Measurements from ENCODE around the gene SLC4A5.

DNA sequence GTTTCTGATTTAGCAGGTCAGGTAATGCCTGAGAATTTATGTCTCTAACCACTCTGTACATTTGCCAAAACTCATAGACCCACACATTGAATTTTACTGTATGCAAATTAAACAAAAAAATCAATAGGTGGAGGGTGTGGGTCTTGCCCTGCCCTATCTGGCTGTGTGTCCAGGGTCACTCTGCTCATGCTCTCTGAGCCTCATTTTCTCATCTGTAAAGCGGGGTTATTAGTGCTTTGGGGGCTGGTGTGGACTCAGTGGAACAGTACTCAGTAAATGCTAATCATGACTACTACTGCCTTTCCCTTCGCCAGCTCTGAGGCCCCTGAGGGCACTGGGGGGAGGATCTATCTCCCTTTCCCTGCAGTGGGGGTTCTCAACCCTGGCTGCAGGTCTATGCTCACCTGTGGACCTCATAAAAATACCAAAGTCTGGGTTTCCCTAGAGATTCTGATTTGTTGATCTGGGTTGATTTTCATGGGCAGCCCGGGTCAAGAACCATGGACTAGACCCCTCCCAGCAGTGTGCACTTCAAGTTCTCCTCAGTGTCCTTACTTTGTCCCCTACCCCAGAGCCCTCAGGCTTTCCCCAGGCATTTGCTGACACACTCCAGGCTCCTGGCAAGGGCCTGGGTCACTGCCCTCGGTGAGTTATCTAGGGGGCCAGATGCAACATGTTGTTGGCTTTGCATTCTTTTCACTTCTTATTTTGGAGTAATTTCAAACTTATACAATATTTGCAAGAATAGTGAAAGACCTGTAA is 117.3 kb downstream of the SLC4A5 start:
- TF ChIP-seq, protein P1, sequence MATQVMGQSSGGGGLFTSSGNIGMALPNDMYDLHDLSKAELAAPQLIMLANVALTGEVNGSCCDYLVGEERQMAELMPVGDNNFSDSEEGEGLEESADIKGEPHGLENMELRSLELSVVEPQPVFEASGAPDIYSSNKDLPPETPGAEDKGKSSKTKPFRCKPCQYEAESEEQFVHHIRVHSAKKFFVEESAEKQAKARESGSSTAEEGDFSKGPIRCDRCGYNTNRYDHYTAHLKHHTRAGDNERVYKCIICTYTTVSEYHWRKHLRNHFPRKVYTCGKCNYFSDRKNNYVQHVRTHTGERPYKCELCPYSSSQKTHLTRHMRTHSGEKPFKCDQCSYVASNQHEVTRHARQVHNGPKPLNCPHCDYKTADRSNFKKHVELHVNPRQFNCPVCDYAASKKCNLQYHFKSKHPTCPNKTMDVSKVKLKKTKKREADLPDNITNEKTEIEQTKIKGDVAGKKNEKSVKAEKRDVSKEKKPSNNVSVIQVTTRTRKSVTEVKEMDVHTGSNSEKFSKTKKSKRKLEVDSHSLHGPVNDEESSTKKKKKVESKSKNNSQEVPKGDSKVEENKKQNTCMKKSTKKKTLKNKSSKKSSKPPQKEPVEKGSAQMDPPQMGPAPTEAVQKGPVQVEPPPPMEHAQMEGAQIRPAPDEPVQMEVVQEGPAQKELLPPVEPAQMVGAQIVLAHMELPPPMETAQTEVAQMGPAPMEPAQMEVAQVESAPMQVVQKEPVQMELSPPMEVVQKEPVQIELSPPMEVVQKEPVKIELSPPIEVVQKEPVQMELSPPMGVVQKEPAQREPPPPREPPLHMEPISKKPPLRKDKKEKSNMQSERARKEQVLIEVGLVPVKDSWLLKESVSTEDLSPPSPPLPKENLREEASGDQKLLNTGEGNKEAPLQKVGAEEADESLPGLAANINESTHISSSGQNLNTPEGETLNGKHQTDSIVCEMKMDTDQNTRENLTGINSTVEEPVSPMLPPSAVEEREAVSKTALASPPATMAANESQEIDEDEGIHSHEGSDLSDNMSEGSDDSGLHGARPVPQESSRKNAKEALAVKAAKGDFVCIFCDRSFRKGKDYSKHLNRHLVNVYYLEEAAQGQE (IDR thresholded peaks at IDR 0.05; ENCODE audit: low read depth), result no peak
- no peak for TF ChIP-seq TCF12 (IDR thresholded peaks at IDR 0.05; ENCODE audit: low read depth)
- TF ChIP-seq EGR1 (IDR thresholded peaks at IDR 0.05), result no peak
- TF ChIP-seq YY1 (IDR thresholded peaks at IDR 0.05; ENCODE audit: low read depth), result no peak
- TF ChIP-seq, protein P2, sequence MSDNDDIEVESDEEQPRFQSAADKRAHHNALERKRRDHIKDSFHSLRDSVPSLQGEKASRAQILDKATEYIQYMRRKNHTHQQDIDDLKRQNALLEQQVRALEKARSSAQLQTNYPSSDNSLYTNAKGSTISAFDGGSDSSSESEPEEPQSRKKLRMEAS (IDR thresholded peaks at IDR 0.05), result no peak
- TF ChIP-seq RAD21 (IDR thresholded peaks at IDR 0.05; ENCODE audit: low read depth), result no peak
- TF ChIP-seq, protein P3, sequence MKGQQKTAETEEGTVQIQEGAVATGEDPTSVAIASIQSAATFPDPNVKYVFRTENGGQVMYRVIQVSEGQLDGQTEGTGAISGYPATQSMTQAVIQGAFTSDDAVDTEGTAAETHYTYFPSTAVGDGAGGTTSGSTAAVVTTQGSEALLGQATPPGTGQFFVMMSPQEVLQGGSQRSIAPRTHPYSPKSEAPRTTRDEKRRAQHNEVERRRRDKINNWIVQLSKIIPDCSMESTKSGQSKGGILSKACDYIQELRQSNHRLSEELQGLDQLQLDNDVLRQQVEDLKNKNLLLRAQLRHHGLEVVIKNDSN (IDR thresholded peaks at IDR 0.05), result no peak
- TF ChIP-seq TAF1 (IDR thresholded peaks at IDR 0.05; ENCODE audit: low read depth), result no peak
